H9 (cell line): Measurements from ENCODE around the gene PDK4. TPM values are rescaled to one million over a fixed set of nuclear protein-coding genes. Genes with fewer than 3 reads are reported as not detected.

Source experiments
- DNase-seq: peaks from one replicate; pipeline ENCODE4 v3.0.0-alpha.2; 2017
- H2AFZ ChIP-seq: one replicate; pipeline ENCODE4 v1.6.1; 2013; ENCODE audit warnings: mild to moderate bottlenecking, low read length, control low read depth, moderate library complexity
- H2AK5ac ChIP-seq: 2 replicates; pipeline ENCODE4 v1.6.1; 2013; ENCODE audit warnings: low read length, control low read depth, mixed read lengths; ENCODE audit not compliant: insufficient read length
- H2BK120ac ChIP-seq: one replicate; pipeline ENCODE4 v1.6.1; 2013; ENCODE audit warnings: low read depth, mild to moderate bottlenecking, low read length, control low read depth, inconsistent platforms; ENCODE audit not compliant: poor library complexity, severe bottlenecking
- H2BK12ac ChIP-seq: 2 replicates; pipeline ENCODE4 v1.6.1; 2013; ENCODE audit warnings: low read length, control low read depth, mixed read lengths, low read depth; ENCODE audit not compliant: insufficient read length
- H2BK15ac ChIP-seq: 2 replicates; pipeline ENCODE4 v1.6.1; 2013; ENCODE audit warnings: low read depth, low read length, control low read depth
- H2BK20ac ChIP-seq: one replicate; pipeline ENCODE4 v1.6.1; 2013; ENCODE audit warnings: low read depth, mild to moderate bottlenecking, low read length, control low read depth, inconsistent platforms; ENCODE audit not compliant: poor library complexity, severe bottlenecking
- H2BK5ac ChIP-seq: 2 replicates; pipeline ENCODE4 v1.6.1; 2013; ENCODE audit warnings: low read length, control low read depth, mixed read lengths; ENCODE audit not compliant: insufficient read length
- H3K14ac ChIP-seq: 2 replicates; pipeline ENCODE4 v1.6.1; 2013; ENCODE audit warnings: low read length, control low read depth; ENCODE audit not compliant: insufficient read depth
- H3K18ac ChIP-seq: 2 replicates; pipeline ENCODE4 v1.6.1; 2013; ENCODE audit warnings: low read depth, mild to moderate bottlenecking, mixed read lengths, low read length, control low read depth; ENCODE audit not compliant: insufficient read length
- H3K23ac ChIP-seq: 2 replicates; pipeline ENCODE4 v1.6.1; 2013; ENCODE audit warnings: low read length, control low read depth, mixed read lengths, low read depth; ENCODE audit not compliant: insufficient read length
- H3K23me2 ChIP-seq: 2 replicates; pipeline ENCODE4 v1.6.1; 2013; ENCODE audit warnings: low read depth, mild to moderate bottlenecking, mixed read lengths, low read length, control low read depth; ENCODE audit not compliant: insufficient read length, poor library complexity, severe bottlenecking
- H3K27ac ChIP-seq: 2 replicates; pipeline ENCODE4 v1.5.1; 2013; ENCODE audit warnings: low read length, control low read depth, mixed read lengths, low read depth; ENCODE audit not compliant: insufficient read length
- H3K27me3 ChIP-seq: 2 replicates; pipeline ENCODE4 v1.6.1; 2013; ENCODE audit warnings: low read length, control low read depth, inconsistent platforms; ENCODE audit not compliant: insufficient read depth
- H3K4ac ChIP-seq: 2 replicates; pipeline ENCODE4 v1.6.1; 2013; ENCODE audit warnings: low read depth, mild to moderate bottlenecking, control low read depth, inconsistent platforms, low read length, moderate library complexity
- H3K4me1 ChIP-seq: 2 replicates; pipeline ENCODE4 v1.6.1; 2013; ENCODE audit warnings: low read length, control low read depth, inconsistent platforms; ENCODE audit not compliant: insufficient read depth
- H3K4me2 ChIP-seq: 2 replicates; pipeline ENCODE4 v1.6.1; 2013; ENCODE audit warnings: low read length, control low read depth, mixed read lengths; ENCODE audit not compliant: insufficient read length, insufficient read depth
- H3K56ac ChIP-seq: 2 replicates; pipeline ENCODE4 v1.6.1; 2013; ENCODE audit warnings: low read depth, mild to moderate bottlenecking, mixed read lengths, low read length, control low read depth; ENCODE audit not compliant: insufficient read length
- H3K79me1 ChIP-seq: 2 replicates; pipeline ENCODE4 v1.6.1; 2013; ENCODE audit warnings: low read depth, mild to moderate bottlenecking, moderate library complexity, low read length, control low read depth, inconsistent platforms; ENCODE audit not compliant: insufficient read depth, poor library complexity, severe bottlenecking
- H3K79me2 ChIP-seq: 2 replicates; pipeline ENCODE4 v1.6.1; 2013; ENCODE audit warnings: low read length, control low read depth, inconsistent platforms; ENCODE audit not compliant: insufficient read depth
- H3K9ac ChIP-seq: 2 replicates; pipeline ENCODE4 v1.6.1; 2013; ENCODE audit warnings: low read length, control low read depth, mixed read lengths; ENCODE audit not compliant: insufficient read length; ENCODE audit errors: extremely low read depth
- H3K9me3 ChIP-seq: one replicate; pipeline ENCODE4 v1.6.1; 2013; ENCODE audit warnings: low read depth, low read length, inconsistent platforms; ENCODE audit not compliant: control insufficient read depth
- H3T11ph ChIP-seq: one replicate; pipeline ENCODE4 v1.6.1; 2013; ENCODE audit warnings: mild to moderate bottlenecking, low read length, control low read depth, inconsistent platforms
- H4K20me1 ChIP-seq: one replicate; pipeline ENCODE4 v1.6.1; 2013; ENCODE audit not compliant: control insufficient read depth, insufficient read length, insufficient read depth
- H4K5ac ChIP-seq: 2 replicates; pipeline ENCODE4 v1.6.1; 2013; ENCODE audit warnings: low read depth, mild to moderate bottlenecking, mixed read lengths, low read length, control low read depth; ENCODE audit not compliant: insufficient read length
- H4K8ac ChIP-seq: replicated peaks from 2 replicates; pipeline ENCODE4 v1.6.1; 2013; ENCODE audit warnings: low read length, control low read depth, mixed read lengths, low read depth; ENCODE audit not compliant: insufficient read length
- H4K91ac ChIP-seq: 2 replicates; pipeline ENCODE4 v1.6.1; 2013; ENCODE audit warnings: low read depth, mild to moderate bottlenecking, moderate library complexity, mixed read lengths, low read length, control low read depth; ENCODE audit not compliant: insufficient read length
- H3K27ac Mint-ChIP-seq, 3 experiments: 2 replicates in 2 of 3; 3 replicates in 1 of 3; pipeline ENCODE4 v1.8.0; 2020 to 2021; ENCODE audit warnings: mixed read lengths in 3 of 3, mild to moderate bottlenecking in 1 of 3, moderate library complexity in 1 of 3
- H3K27me3 Mint-ChIP-seq: 2 replicates; pipeline ENCODE4 v1.8.0; 2021; ENCODE audit warnings: low read depth, mild to moderate bottlenecking, moderate library complexity, mixed read lengths
- H3K36me3 Mint-ChIP-seq, 3 experiments: 2 replicates in 2 of 3; 3 replicates in 1 of 3; pipeline ENCODE4 v1.8.0; 2020 to 2021; ENCODE audit warnings: low read depth in 3 of 3, mixed read lengths in 3 of 3; ENCODE audit not compliant: insufficient read depth in 1 of 3
- H3K4me1 Mint-ChIP-seq, 2 experiments: 2 replicates each; pipeline ENCODE4 v1.8.0; 2020; ENCODE audit warnings: mixed read lengths in 2 of 2
- H3K4me3 Mint-ChIP-seq, 2 experiments: 2 replicates in 1 of 2; 3 replicates in 1 of 2; pipeline ENCODE4 v1.8.0; 2020 to 2021; ENCODE audit warnings: mild to moderate bottlenecking in 2 of 2, mixed read lengths in 2 of 2, moderate library complexity in 1 of 2
- H3K9me3 Mint-ChIP-seq, 2 experiments: 2 replicates in 1 of 2; 3 replicates in 1 of 2; pipeline ENCODE4 v1.8.0; 2020; ENCODE audit warnings: mild to moderate bottlenecking in 2 of 2, mixed read lengths in 2 of 2, moderate library complexity in 1 of 2
- WGBS: extraction: QIAGEN DNeasy Blood & Tissue Kit; methylation state at CpG from one replicate; pipeline ENCODE4 v1.1.7; 2013; ENCODE audit warnings: missing lambda C conversion rate, low lambda C conversion rate, mixed read lengths; ENCODE audit not compliant: insufficient read length; ENCODE audit errors: extremely low coverage; 5-methylcytosine and 5-hydroxymethylcytosine counted together
- total RNA-seq: library from RNA; stranded (reverse); gene quantifications from 2 replicates; pipeline ENCODE4 v1.2.1, GENCODE V29; 2021
- TF ChIP-seq, protein P1 (sequence below): fragments of 200-600 bp; sonication (generic); conservative IDR thresholded peaks from 3 replicates; pipeline ENCODE4 v1.8.0; 2021; ENCODE audit warnings: antibody characterized with exemption, mild to moderate bottlenecking

PDK4 gene
- total RNA-seq, 1 experiment from 2014 or later: not detected

DNA sequence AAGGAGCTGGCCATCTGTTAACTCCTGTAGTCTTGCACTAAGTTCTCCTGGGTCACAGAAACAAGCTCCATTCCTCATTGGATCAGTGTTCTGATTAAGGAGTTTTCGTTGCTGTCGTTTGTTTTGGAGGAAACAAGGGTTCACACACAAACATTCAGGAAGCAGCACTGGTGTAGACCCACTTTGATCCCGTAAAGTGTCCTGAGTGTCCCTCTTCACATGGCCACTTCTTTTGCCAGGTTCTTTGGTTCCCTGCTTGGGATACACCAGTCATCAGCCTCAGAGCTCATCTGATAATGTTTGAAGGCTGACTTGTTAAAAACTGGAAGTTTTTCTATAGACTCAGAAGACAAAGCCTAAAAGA, 10.9 kb downstream of the PDK4 start:
- TF ChIP-seq, protein P1, sequence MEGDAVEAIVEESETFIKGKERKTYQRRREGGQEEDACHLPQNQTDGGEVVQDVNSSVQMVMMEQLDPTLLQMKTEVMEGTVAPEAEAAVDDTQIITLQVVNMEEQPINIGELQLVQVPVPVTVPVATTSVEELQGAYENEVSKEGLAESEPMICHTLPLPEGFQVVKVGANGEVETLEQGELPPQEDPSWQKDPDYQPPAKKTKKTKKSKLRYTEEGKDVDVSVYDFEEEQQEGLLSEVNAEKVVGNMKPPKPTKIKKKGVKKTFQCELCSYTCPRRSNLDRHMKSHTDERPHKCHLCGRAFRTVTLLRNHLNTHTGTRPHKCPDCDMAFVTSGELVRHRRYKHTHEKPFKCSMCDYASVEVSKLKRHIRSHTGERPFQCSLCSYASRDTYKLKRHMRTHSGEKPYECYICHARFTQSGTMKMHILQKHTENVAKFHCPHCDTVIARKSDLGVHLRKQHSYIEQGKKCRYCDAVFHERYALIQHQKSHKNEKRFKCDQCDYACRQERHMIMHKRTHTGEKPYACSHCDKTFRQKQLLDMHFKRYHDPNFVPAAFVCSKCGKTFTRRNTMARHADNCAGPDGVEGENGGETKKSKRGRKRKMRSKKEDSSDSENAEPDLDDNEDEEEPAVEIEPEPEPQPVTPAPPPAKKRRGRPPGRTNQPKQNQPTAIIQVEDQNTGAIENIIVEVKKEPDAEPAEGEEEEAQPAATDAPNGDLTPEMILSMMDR: no peak
- no peaks in the 10 kb centered on the region for H3K36me3 Mint-ChIP-seq
- Histone ChIP-seq H3K14ac (no peak overlapping the region), H2AK5ac (no peak overlapping the region), H2BK5ac (no peak overlapping the region), H4K5ac (no peak overlapping the region), H3K4me1 (no peaks in the 10 kb centered on the region), H3K79me2 (no peaks in the 10 kb centered on the region), H4K20me1 (no peaks in the 10 kb centered on the region), H3K27me3 (no peaks in the 10 kb centered on the region), H3K27ac (no peak overlapping the region), H2BK12ac (no peak overlapping the region), H3K18ac (no peak overlapping the region), H3K4ac (no peak overlapping the region), H3K79me1 (no peaks in the 10 kb centered on the region), H3K23ac (no peak overlapping the region), H4K91ac (no peak overlapping the region), H3T11ph (no peak overlapping the region), H3K23me2 (no peaks in the 10 kb centered on the region), H2BK20ac (no peak overlapping the region), H2BK120ac (no peak overlapping the region), H2BK15ac (no peak overlapping the region), H3K56ac (no peak overlapping the region), H3K9me3 (no peaks in the 10 kb centered on the region), H2AFZ (no peak overlapping the region), H3K9ac (no peak overlapping the region), H4K8ac (no peak overlapping the region), H3K4me2 (no peak overlapping the region)
- H3K27me3 Mint-ChIP-seq: no peaks in the 10 kb centered on the region; the same call in 1 of the 2 replicates
- no CpG with 5 or more reads among the region's 3 CpGs for WGBS
- no peak overlapping the region for H3K4me3 Mint-ChIP-seq
- H3K4me1 Mint-ChIP-seq: peaks cover 8 to 9% of the 10 kb centered on the region in 2 experiments; a peak in 3 of 4 replicates
- H3K27ac Mint-ChIP-seq: no peak overlapping the region
- no peak for DNase-seq
- no peaks in the 10 kb centered on the region for H3K9me3 Mint-ChIP-seq
